Measurements from ENCODE around the gene EIF4B. TPM values are rescaled to one million over a fixed set of nuclear protein-coding genes. Genes with fewer than 3 reads are reported as not detected.
"Not testable (repeated sequence)": the region's sequence is repeated elsewhere in the genome, so short reads cannot be mapped to it uniquely, and the experiment has no call there.

The EIF4B gene, protein sequence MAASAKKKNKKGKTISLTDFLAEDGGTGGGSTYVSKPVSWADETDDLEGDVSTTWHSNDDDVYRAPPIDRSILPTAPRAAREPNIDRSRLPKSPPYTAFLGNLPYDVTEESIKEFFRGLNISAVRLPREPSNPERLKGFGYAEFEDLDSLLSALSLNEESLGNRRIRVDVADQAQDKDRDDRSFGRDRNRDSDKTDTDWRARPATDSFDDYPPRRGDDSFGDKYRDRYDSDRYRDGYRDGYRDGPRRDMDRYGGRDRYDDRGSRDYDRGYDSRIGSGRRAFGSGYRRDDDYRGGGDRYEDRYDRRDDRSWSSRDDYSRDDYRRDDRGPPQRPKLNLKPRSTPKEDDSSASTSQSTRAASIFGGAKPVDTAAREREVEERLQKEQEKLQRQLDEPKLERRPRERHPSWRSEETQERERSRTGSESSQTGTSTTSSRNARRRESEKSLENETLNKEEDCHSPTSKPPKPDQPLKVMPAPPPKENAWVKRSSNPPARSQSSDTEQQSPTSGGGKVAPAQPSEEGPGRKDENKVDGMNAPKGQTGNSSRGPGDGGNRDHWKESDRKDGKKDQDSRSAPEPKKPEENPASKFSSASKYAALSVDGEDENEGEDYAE
- total RNA-seq (2014; rRNA removed; shearing (Covaris generic)), result 479 and 559 TPM in 2 replicates

GRCh38 chr12:53005986-53006809 lies at the start of gene EIF4B:
TSS of gene EIF4B (plus strand) at chr12:53006456. CDS start at chr12:53006484, 28 bp downstream.
- peak; percentile 100 for DNase-seq (ENCODE audit: low spot score)

DNA sequence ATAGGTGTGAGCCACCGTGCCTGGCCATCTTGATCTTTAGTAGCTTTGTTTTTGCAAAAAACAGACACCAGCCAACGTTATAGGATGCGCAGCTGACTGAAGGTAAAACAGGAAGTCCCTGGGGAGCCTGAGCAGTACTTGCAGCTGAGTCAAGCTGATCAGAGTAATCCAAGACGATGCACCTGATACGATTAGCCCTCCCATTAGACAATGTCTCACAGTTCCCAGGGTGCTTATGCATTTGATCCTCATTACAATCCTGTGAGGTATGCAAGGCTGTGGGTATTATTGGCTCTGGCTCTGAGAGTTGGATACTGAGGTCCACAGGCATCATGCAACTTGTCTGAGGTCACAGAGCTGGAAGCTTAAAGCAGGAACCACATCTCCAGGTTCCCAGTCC lies 49.3 kb upstream of the EIF4B start:
- no peak for DNase-seq (ENCODE audit: low spot score)

DNA sequence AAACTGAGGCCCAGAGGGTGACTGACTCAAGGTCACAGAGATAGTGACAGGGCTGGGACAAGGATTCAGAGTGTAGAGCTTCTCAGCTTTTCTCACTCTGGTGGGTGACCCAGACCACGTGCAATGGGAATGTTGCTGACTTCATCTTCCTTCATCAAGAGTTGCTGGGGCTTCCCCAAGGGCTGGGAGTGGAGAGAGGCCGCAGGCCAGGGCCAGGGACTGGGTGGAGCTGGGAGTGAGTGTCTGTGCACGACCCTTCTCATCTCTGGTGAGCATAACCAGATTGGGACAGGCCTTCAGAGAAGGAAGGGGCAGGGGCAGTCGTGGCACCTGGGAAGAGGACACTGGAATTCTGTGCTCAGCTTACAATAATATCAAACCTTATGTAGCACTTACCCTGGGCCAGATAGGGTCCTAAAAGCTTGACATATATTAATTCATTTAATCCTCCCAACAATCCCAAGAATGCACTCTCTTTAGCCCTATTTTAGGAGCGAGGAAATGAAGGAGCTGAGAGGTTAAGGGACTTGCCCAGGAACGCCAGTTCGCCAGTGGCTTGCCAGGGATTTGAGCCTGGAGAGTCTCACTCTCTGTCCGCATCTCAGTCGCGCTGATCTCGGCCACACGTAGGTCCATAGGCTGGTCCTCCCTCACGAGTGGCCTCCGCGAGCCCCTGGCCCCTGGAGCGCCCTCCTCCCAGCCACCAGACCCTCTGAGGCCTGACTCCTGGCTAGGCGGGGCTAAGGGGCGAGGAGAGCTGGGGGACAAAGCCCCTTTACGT lies 41.5 kb upstream of the EIF4B start:
- no peak for DNase-seq (ENCODE audit: low spot score)

GRCh38 chr12:52965337-52965731 lies 40.9 kb upstream of the EIF4B start:
- no peak for DNase-seq (ENCODE audit: low spot score)

GRCh38 chr12:52969166-52969795 lies 37.0 kb upstream of the EIF4B start:
- DNase-seq (ENCODE audit: low spot score), result no peak

DNA sequence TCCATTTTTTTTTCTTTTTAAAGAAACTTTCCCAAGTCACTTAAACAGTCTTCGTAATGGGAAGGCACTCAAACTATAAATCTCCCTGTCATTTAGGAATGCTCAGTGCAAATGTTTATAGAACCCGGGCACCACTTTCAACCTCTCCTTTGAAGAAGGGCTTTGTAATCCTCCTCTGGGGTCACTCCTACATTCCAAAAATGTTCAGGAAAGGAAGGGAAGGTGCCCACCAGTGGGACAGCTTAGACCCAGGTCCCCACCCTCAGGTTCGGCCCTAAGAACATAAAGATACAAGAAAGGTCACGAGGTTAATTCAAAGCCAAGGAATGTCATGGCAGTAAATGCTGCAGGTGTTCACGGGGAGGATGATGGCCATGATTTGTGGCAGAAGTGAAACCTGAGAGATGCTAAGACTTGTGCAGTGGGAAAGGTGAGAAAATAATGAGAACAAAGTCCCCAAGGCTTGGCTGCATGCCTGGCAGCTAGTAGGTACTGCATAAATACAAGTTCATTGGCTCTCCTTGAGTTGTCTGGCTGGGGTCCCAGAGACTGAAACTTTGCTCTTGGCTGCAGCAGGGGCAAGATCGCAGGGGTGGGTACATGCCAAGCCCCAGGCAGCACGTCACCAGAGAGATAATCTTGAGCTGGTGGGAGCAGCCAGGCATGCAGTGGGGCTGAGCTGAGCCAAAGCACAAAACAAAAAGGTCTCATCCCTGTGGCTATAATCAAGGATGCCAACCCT lies 36.3 kb upstream of the EIF4B start:
- no peak for DNase-seq (ENCODE audit: low spot score)

DNA sequence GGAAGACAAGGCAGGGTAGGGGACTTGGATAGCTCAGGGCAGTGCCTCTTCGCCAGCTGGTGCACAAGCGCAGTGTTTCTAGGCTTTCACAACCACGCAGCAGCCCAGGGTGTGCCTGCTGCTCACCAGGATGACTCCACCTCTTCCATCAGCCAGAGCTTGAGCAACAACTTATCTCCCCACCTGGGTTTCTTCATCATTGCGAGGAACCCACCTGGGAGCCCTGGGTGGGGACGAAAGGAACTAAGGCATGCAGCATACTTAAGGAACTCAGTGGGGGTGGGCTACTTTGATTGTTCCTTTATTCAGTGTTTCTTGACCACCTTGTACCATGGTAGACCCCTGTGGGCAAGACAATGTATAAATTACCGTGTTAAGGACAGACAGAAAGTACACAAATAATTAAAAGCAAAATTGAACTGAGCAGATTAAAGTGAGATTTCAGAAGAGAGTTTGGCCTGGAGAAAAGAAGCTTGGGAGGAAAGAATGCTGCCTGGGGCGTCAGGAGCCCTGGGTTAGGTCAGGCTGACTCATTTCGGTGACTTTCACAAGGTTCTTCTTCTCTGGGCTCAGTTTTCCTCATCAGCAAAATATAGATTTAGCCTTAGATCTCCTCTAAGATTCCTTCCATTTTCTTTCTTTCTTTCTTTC lies 34.5 kb upstream of the EIF4B start:
- DNase-seq (ENCODE audit: low spot score), result peak; percentile 55

GRCh38 chr12:52975204-52975603 lies 31.1 kb upstream of the EIF4B start:
- peak; percentile 17 for DNase-seq (ENCODE audit: low spot score)

GRCh38 chr12:52975820-52976573 lies 30.3 kb upstream of the EIF4B start:
- peak; percentile 65 for DNase-seq (ENCODE audit: low spot score)

- DNase-seq (ENCODE audit: low spot score), result peak; percentile 33
Measured at GRCh38 chr12:52976574-52977071, 29.6 kb upstream of the EIF4B start.

- peak; percentile 2 for DNase-seq (ENCODE audit: low spot score)
Measured at GRCh38 chr12:52977170-52977569, 29.1 kb upstream of the EIF4B start.

DNA sequence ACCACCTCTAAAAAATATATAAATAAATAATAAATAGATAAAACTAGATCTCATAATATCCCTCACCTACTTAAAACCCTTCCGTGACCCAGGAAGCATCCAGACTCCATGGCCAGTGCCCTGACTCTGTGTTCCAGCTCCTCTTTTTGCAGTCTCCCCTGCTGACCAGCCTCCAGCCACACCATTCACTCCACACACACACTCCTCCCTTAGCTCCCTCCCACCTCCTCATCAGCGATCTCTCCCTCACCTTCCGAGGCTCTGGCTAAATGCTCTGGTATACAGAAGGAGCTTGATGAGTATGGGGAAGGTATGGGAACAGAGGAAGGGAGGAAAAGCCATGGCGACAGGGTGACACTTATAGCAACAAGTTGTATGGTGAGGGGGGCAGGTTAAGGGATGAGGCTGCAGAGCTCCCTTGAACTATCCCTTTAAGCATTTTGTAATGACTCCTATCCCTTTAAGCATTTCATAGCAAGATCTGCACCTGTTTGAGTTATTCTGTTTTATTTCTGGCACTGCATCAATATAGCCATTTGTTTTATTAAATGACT lies 26.1 kb upstream of the EIF4B start:
- no peak for DNase-seq (ENCODE audit: low spot score)

DNA sequence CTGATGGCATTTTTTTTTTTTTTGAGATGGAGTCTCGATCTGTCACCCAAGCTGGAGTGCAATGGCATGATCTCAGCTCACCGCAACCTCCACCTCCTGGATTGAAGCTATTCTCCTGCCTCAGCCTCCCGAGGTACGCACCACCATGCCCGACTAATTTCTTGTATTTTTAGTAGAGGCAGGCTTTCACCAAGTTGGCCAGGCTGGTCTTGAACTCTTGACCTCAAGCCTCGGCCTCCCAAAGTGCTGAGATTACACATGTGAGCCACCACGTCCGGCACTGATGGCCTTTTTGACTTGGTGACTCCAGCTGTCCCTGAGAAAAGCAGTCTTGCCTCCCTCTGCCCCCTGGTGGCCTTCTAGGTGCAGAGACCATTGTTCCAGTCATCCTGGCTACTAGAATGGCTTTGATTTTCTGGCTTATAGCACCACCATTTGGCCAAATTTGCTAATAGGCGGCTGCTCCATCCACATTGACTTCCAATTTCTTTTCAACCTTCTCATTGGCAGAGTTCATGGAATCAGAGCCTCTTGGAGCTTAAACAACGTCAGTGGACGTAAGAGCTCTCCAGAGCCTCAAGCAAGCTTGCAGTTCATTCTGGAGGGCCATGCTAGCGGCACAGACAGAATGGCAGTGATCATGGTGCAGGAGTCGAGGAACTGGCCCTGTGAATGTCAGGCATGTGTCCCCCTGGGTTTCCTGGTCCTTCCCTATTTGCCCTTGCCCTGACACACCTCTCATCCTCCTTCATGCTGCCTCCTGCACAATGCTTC lies 25.4 kb upstream of the EIF4B start:
- peak; percentile 88 for DNase-seq (ENCODE audit: low spot score)

- DNase-seq (ENCODE audit: low spot score), result no peak
Measured at GRCh38 chr12:52984136-52984535, 22.1 kb upstream of the EIF4B start.

DNA sequence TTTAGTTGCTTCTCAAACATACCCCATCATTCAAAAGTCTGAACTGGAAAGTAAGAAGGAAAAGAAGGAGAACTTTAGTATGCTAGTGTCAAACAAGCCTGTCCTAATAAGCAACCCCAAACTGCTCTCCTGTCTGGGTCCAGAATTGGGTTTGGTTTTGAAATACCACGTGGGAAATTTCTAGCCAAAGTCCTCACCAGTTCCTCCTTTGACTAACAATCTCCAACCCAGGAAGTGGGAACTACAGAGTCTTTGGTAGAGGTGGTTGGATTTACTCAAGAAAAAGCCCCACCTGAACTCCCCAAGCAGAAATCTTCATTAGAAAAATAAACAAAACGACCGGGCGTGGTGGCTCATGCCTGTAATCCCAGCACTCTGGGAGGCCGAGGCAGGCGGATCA lies 17.4 kb upstream of the EIF4B start:
- no peak for DNase-seq (ENCODE audit: low spot score)

GRCh38 chr12:52990206-52990605 lies 16.1 kb upstream of the EIF4B start:
- no peak for DNase-seq (ENCODE audit: low spot score)

- not testable (repeated sequence) for DNase-seq (ENCODE audit: low spot score)
Measured at GRCh38 chr12:52992240-52992639, 14.0 kb upstream of the EIF4B start.
